Measurements from ENCODE around the gene CECR2. TPM values are rescaled to one million over a fixed set of nuclear protein-coding genes. Genes with fewer than 3 reads are reported as not detected.

Gene CECR2
- polyA plus RNA-seq, 1 of the 3 experiments (the other 2 are of a cell fraction) = not detected

GRCh38 chr22:17537155-17537554, 167.9 kb downstream of the CECR2 start:
- Histone ChIP-seq H3K79me2 (ENCODE audit: insufficient read depth) (no peaks in the 10 kb centered on the region), H2AFZ (ENCODE audit: low read depth) (no peak overlapping the region), H3K27me3 (ENCODE audit: insufficient read depth) (peaks cover 5% of the 10 kb centered on the region; the same call in 1 of the 2 replicates), H3K4me1 (ENCODE audit: control insufficient read depth in 1 of 2, insufficient read depth in 2 of 2, low read depth in 1 of 2, low read length in 1 of 2) (no peaks in the 10 kb centered on the region), H3K9me3 (no peaks in the 10 kb centered on the region), H3K9me2 (no peaks in the 10 kb centered on the region), H3F3A (replicated peaks; ENCODE audit: insufficient read depth) (no peaks in the 10 kb centered on the region), H3K36me3 (replicated peaks in 1 of 2; ENCODE audit: control insufficient read depth in 1 of 2, insufficient read depth in 2 of 2, low read length in 1 of 2) (no peaks in the 10 kb centered on the region), H3K4me3 (ENCODE audit: low read depth in 2 of 2, low read length in 1 of 2) (no peak overlapping the region), H3K9ac (no peak overlapping the region), H3K27ac (ENCODE audit: low read depth in 2 of 2, low read length in 1 of 2) (no peak overlapping the region), H4K20me1 (ENCODE audit: insufficient read depth) (no peaks in the 10 kb centered on the region), H3K4me2 (no peak overlapping the region)
- DNase-seq = no peak
- TF ChIP-seq IRF3 (IDR thresholded peaks at IDR 0.05; ENCODE audit: low read depth, low read length) (no peak), TEAD4 (IDR thresholded peaks at IDR 0.05; ENCODE audit: borderline replicate concordance, insufficient read depth) (no peak), CHD2 (IDR thresholded peaks at IDR 0.05; ENCODE audit: low read length, partially characterized antibody) (no peak), REST (IDR thresholded peaks at IDR 0.05; ENCODE audit: low read depth, low read length) (no peak), MEF2A (IDR thresholded peaks at IDR 0.05; ENCODE audit: borderline replicate concordance, low read depth) (no peak), MXI1 (IDR thresholded peaks at IDR 0.05; ENCODE audit: low read depth, low read length) (no peak), EP300 (IDR thresholded peaks at IDR 0.05; ENCODE audit: borderline replicate concordance in 1 of 2, low read depth in 1 of 2, low read length in 1 of 2) (no peak), USF1 (IDR thresholded peaks at IDR 0.05; ENCODE audit: borderline replicate concordance, low read depth) (no peak), NFIC (IDR thresholded peaks at IDR 0.05; ENCODE audit: borderline replicate concordance) (no peak), FOXJ3 (CRISPR knock-in tag; IDR thresholded peaks at IDR 0.05) (no peak), MAX (IDR thresholded peaks at IDR 0.05; ENCODE audit: low read depth) (no peak), TAF1 (IDR thresholded peaks at IDR 0.05; ENCODE audit: borderline replicate concordance, low read depth, low read length) (no peak), GABPA (IDR thresholded peaks at IDR 0.05; ENCODE audit: low read depth) (no peak), ELF1 (IDR thresholded peaks at IDR 0.05) (no peak), USF2 (IDR thresholded peaks at IDR 0.05; ENCODE audit: borderline replicate concordance, low read depth, low read length) (no peak), FOSL2 (IDR thresholded peaks at IDR 0.05; ENCODE audit: borderline replicate concordance, low read depth) (no peak)
- 100% methylated on average over 2 of the region's 2 CpGs for WGBS (ENCODE audit: low lambda C conversion rate)
- ChIA-PET POLR2A (no interaction called here), CTCF (interaction anchor here (0.6 to 2.3 kb wide), 5 partner anchors 17 to 366 kb away, joined by 3 to 9 read pairs (median 6); no protein-coding TSS in a partner anchor)
